Inflammatory macrophage (primary cell): ENCODE results near the gene STK36.

Source experiments
- DNase-seq, 2 donors: peaks; one replicate each; pipeline ENCODE4 v3.0.0-alpha.2; 2020 to 2022

STK36 gene

DNA sequence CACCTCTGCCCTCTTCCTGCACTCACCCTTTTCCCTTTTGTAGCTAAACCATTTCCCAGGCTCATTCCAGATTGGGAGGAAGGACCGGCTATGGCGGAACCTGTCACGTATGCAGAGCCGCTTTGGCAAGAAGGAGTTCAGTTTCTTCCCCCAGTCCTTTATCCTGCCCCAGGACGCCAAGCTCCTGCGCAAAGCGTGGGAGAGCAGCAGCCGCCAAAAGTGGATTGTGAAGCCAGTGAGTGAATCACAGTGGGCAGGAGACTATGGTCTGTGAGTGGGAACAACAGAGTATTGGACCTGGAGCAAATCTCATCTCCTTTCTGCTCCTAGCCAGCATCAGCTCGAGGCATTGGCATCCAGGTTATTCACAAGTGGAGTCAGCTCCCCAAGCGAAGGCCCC lies 75.1 kb downstream of the STK36 start:
- no peak for DNase-seq

DNA sequence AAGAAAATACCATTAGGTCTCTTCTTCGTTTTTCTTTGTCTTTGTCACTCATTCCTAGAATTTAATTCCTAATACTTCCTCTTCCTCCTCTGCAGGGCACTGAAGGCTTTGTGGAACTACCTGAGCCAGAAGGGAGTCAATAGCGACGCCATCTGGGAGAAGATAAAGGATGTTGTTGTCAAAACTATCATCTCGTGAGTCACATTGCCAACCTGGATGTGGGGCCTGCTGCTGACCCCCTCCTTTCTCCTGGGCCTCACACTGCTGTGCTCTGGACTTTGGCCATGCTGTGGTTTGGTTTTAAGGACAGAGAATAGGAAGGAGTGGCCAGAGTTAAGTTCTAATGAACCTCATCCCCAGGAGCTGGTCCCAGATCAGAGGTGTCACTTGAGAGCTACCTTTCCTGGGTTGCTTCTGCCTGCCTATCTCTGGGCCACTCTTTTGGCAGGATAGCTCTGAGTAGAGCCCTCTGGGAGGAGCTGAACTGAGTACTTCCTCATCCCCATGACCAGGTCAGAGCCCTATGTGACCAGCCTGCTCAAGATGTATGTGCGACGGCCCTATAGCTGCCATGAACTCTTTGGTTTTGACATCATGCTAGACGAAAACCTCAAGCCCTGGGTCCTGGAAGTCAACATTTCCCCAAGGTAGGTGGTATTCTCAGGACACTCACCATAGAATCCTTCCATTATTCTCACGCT lies 77.0 kb downstream of the STK36 start:
- DNase-seq = peak; percentile 54 to 62
